Measurements from ENCODE around the gene NFIB. TPM values are rescaled to one million over a fixed set of nuclear protein-coding genes. Genes with fewer than 3 reads are reported as not detected.

Gene NFIB
- total and polyA plus RNA-seq, 2 donors from 2014 or later = 15.6 to 112 TPM

- intact Hi-C loops (cut with DNase I) = no loop called here
- DNase-seq = no peak
- no peaks in the 10 kb centered on the region for H3K36me3 ChIP-seq (ENCODE audit: control insufficient read depth in 2 of 3, insufficient read depth in 3 of 3, low read length in 3 of 3)
- no peak overlapping the region for H3K9ac ChIP-seq (ENCODE audit: low read length in 3 of 3)
- H3K9me3 ChIP-seq (ENCODE audit: control insufficient read depth in 2 of 3, insufficient read depth in 1 of 3, low read length in 3 of 3) = no peaks in the 10 kb centered on the region
- no peaks in the 10 kb centered on the region for H3K27me3 ChIP-seq (ENCODE audit: control insufficient read depth, insufficient read depth, low read length)
- no peak for FAIRE-seq
- peak overlapping the region in 1 of 2 donors; percentile 23 for H3K27ac ChIP-seq (ENCODE audit: low read depth in 2 of 2, low read length in 2 of 2)
- peaks cover 0 to 7% (median 0%) of the 10 kb centered on the region in 3 donors for H3K4me1 ChIP-seq (ENCODE audit: control insufficient read depth in 2 of 3, insufficient read depth in 2 of 3, low read depth in 1 of 3, low read length in 3 of 3)
- TF ChIP-seq, protein P1, sequence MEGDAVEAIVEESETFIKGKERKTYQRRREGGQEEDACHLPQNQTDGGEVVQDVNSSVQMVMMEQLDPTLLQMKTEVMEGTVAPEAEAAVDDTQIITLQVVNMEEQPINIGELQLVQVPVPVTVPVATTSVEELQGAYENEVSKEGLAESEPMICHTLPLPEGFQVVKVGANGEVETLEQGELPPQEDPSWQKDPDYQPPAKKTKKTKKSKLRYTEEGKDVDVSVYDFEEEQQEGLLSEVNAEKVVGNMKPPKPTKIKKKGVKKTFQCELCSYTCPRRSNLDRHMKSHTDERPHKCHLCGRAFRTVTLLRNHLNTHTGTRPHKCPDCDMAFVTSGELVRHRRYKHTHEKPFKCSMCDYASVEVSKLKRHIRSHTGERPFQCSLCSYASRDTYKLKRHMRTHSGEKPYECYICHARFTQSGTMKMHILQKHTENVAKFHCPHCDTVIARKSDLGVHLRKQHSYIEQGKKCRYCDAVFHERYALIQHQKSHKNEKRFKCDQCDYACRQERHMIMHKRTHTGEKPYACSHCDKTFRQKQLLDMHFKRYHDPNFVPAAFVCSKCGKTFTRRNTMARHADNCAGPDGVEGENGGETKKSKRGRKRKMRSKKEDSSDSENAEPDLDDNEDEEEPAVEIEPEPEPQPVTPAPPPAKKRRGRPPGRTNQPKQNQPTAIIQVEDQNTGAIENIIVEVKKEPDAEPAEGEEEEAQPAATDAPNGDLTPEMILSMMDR (IDR thresholded peaks at IDR 0.05; ENCODE audit: borderline replicate concordance, extremely low read depth, insufficient read depth) = no peak
- no peak overlapping the region for H3K4me3 ChIP-seq (ENCODE audit: low read length in 3 of 3)
Measured at GRCh38 chr9:14292181-14292739, 21.7 kb downstream of the NFIB start.

GRCh38 chr9:14289916-14290315 is 24.0 kb downstream of the NFIB start:
- Histone ChIP-seq H3K4me1 (ENCODE audit: control insufficient read depth in 2 of 3, insufficient read depth in 2 of 3, low read depth in 1 of 3, low read length in 3 of 3) (peaks cover 0 to 7% (median 0%) of the 10 kb centered on the region in 3 donors), H3K9ac (ENCODE audit: low read length in 3 of 3) (no peak overlapping the region), H3K27ac (ENCODE audit: low read depth in 2 of 2, low read length in 2 of 2) (no peak overlapping the region), H3K36me3 (ENCODE audit: control insufficient read depth in 2 of 3, insufficient read depth in 3 of 3, low read length in 3 of 3) (no peaks in the 10 kb centered on the region), H3K4me3 (ENCODE audit: low read length in 3 of 3) (no peak overlapping the region), H3K9me3 (ENCODE audit: control insufficient read depth in 2 of 3, insufficient read depth in 1 of 3, low read length in 3 of 3) (no peaks in the 10 kb centered on the region), H3K27me3 (ENCODE audit: control insufficient read depth, insufficient read depth, low read length) (no peaks in the 10 kb centered on the region)
- intact Hi-C loops (cut with DNase I) = no loop called here
- FAIRE-seq (no peak), DNase-seq (no peak)
- TF ChIP-seq, protein P1 (IDR thresholded peaks at IDR 0.05; ENCODE audit: borderline replicate concordance, extremely low read depth, insufficient read depth) = no peak

DNA sequence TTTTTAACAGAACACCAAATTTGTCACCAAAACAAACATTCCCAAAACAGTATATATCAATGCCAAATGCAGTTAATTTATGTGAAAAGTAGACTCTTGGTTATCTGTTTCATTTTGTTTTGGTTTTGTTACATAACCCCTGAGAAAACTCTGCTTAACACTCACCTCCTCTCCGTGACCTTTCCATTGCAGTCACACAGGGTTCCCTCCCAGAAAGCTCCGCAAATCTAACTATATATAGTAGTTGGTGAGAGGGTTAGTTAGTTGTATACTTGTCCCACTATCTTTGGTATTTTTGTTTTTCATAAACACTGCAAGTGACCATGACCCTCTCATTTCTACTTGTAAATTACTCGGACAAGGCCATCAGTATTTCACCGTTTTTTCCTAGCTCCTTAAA is 25.5 kb downstream of the NFIB start:
- intact Hi-C loops (cut with DNase I) = no loop called here
- no peak overlapping the region for H3K9ac ChIP-seq (ENCODE audit: low read length in 3 of 3)
- no peaks in the 10 kb centered on the region for H3K27me3 ChIP-seq (ENCODE audit: control insufficient read depth, insufficient read depth, low read length)
- no peak overlapping the region for H3K4me3 ChIP-seq (ENCODE audit: low read length in 3 of 3)
- no peaks in the 10 kb centered on the region for H3K36me3 ChIP-seq (ENCODE audit: control insufficient read depth in 2 of 3, insufficient read depth in 3 of 3, low read length in 3 of 3)
- H3K4me1 ChIP-seq (ENCODE audit: control insufficient read depth in 2 of 3, insufficient read depth in 2 of 3, low read depth in 1 of 3, low read length in 3 of 3) = peaks cover 0 to 6% (median 2%) of the 10 kb centered on the region in 3 donors
- TF ChIP-seq, protein P1 (IDR thresholded peaks at IDR 0.05; ENCODE audit: borderline replicate concordance, extremely low read depth, insufficient read depth) = no peak
- no peak for DNase-seq
- no peak for FAIRE-seq
- no peak overlapping the region for H3K27ac ChIP-seq (ENCODE audit: low read depth in 2 of 2, low read length in 2 of 2)
- no peaks in the 10 kb centered on the region for H3K9me3 ChIP-seq (ENCODE audit: control insufficient read depth in 2 of 3, insufficient read depth in 1 of 3, low read length in 3 of 3)

DNA sequence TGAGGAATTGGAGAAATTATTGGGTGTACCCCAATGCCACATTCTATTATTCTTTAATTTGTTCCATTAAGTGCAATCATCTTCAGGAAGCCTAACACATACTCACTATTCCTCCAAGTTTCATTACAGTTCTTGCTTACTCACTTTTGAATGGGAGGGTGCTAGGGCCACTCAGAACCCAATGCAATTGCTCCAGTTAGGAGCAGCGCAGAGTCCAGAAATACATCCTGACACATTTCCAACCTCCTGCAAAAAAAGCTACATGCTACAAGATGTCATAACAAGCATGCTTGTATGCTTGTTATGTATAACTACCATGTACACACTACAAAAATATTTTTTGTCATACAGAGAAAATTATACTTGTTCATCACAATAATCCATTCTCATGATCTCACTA is 27.8 kb downstream of the NFIB start:
- Histone ChIP-seq H3K36me3 (ENCODE audit: control insufficient read depth in 2 of 3, insufficient read depth in 3 of 3, low read length in 3 of 3) (no peaks in the 10 kb centered on the region), H3K4me1 (ENCODE audit: control insufficient read depth in 2 of 3, insufficient read depth in 2 of 3, low read depth in 1 of 3, low read length in 3 of 3) (peaks cover 0 to 17% (median 11%) of the 10 kb centered on the region in 3 donors), H3K4me3 (ENCODE audit: low read length in 3 of 3) (no peak overlapping the region), H3K9ac (ENCODE audit: low read length in 3 of 3) (no peak overlapping the region), H3K27ac (ENCODE audit: low read depth in 2 of 2, low read length in 2 of 2) (no peak overlapping the region), H3K27me3 (ENCODE audit: control insufficient read depth, insufficient read depth, low read length) (no peaks in the 10 kb centered on the region), H3K9me3 (ENCODE audit: control insufficient read depth in 2 of 3, insufficient read depth in 1 of 3, low read length in 3 of 3) (no peaks in the 10 kb centered on the region)
- DNase-seq = no peak
- TF ChIP-seq, protein P1 (IDR thresholded peaks at IDR 0.05; ENCODE audit: borderline replicate concordance, extremely low read depth, insufficient read depth) = no peak
- intact Hi-C loops (cut with DNase I) = no loop called here
- no peak for FAIRE-seq

Data from kidney (tissue), 14 donors.